GM12878 (cell line): ENCODE data around the gene PHC3. TPM values are rescaled to one million over a fixed set of nuclear protein-coding genes. Genes with fewer than 3 reads are reported as not detected.

ENCODE experiments used
- ATAC-seq: fragments of 200-7000 bp; cut with Tn5 transposase; 3 replicates; pipeline ENCODE4 v1.9.1; 2020; ENCODE audit warnings: mild to moderate bottlenecking, moderate library complexity
- BruUV-seq: library from RNA; stranded (reverse); fragments of 400-500 nt; replicated peaks from 2 replicates; lab custom pipeline; 2021; lab: Mats Ljungman, UMichigan
- CTCF ChIA-PET: fragments of 300-600 bp; sonication (Branson Sonifier 250); formaldehyde crosslinking; extraction: SDS; loops from one replicate; lab custom pipeline; 2021; ENCODE audit warnings: inconsistent platforms; lab: Yijun Ruan, JAX
- POLR2A ChIA-PET: fragments of 350-600 bp; formaldehyde crosslinking; extraction: SDS; loops from one replicate; lab custom pipeline; 2021; ENCODE audit warnings: inconsistent platforms; lab: Charles Lee
- RAD21 ChIA-PET: fragments of 300-600 bp; sonication (Branson Sonifier 250); formaldehyde crosslinking; loops from one replicate; lab custom pipeline; 2023; ENCODE audit warnings: antibody characterized with exemption; ENCODE audit not compliant: unreplicated experiment; lab: Charles Lee
- SMC1A ChIA-PET: fragments of 300-600 bp; sonication (Branson Sonifier 250); formaldehyde crosslinking; loops from one replicate; lab custom pipeline; 2023; ENCODE audit not compliant: unreplicated experiment, uncharacterized antibody; lab: Charles Lee
- DNase-seq: peaks from one replicate; pipeline ENCODE4 v3.0.0-alpha.2; 2011; ENCODE audit warnings: low read depth, low spot score
- FAIRE-seq: peaks from 3 replicates; lab custom pipeline; 2011; peaks lifted over from hg19 to GRCh38; lab: Jason Lieb, UNC
- H2AFZ ChIP-seq: 2 replicates; pipeline ENCODE4 v1.6.0; 2011; ENCODE audit warnings: low read depth, low read length, control low read depth; ENCODE audit not compliant: control insufficient read depth
- H3K27ac ChIP-seq: 2 replicates; pipeline ENCODE4 v1.5.1; 2011; ENCODE audit warnings: control low read depth; ENCODE audit not compliant: control insufficient read depth, insufficient read depth
- H3K27me3 ChIP-seq, 2 experiments: replicated peaks in 1 of 2; 2 replicates each; pipeline versions ENCODE4 v1.6.0 to v1.6.1; 2011; ENCODE audit warnings: low read length in 1 of 2; ENCODE audit not compliant: control insufficient read depth in 2 of 2, insufficient read depth in 2 of 2
- H3K36me3 ChIP-seq, 2 experiments: 2 replicates each; pipeline ENCODE4 v1.5.1; 2011; ENCODE audit warnings: low read length in 1 of 2; ENCODE audit not compliant: control insufficient read depth in 2 of 2, insufficient read depth in 2 of 2
- H3K4me1 ChIP-seq: 2 replicates; pipeline ENCODE4 v1.6.1; 2011; ENCODE audit warnings: mild to moderate bottlenecking, low read length, moderate library complexity, mixed read lengths; ENCODE audit not compliant: control insufficient read depth, insufficient read depth
- H3K4me2 ChIP-seq: 2 replicates; pipeline ENCODE4 v1.6.0; 2011; ENCODE audit warnings: control low read depth; ENCODE audit not compliant: control insufficient read depth, insufficient read depth
- H3K4me3 ChIP-seq: fragments of 200-600 bp; sonication (generic); 2 replicates; pipeline ENCODE4 v1.5.1; 2016
- H3K79me2 ChIP-seq: 2 replicates; pipeline ENCODE4 v1.6.0; 2011; ENCODE audit warnings: low read length; ENCODE audit not compliant: control insufficient read depth, insufficient read depth
- H3K9ac ChIP-seq: 2 replicates; pipeline ENCODE4 v1.8.0; 2011; ENCODE audit warnings: low read length, control low read depth, mixed read lengths; ENCODE audit not compliant: control insufficient read depth, insufficient read depth
- H3K9me3 ChIP-seq: replicated peaks from 3 replicates; pipeline ENCODE4 v1.5.1; 2011; ENCODE audit warnings: mild to moderate bottlenecking, low read length; ENCODE audit not compliant: control insufficient read depth, insufficient read depth
- H4K20me1 ChIP-seq: 2 replicates; pipeline ENCODE4 v1.6.0; 2011; ENCODE audit not compliant: control insufficient read depth, insufficient read depth
- BACH1 ChIP-seq: fragments of 450-650 bp; IDR thresholded peaks from 2 replicates; pipeline ENCODE4 v1.6.1; 2017; ENCODE audit warnings: mild to moderate bottlenecking, borderline replicate concordance
- DPF2 ChIP-seq: fragments of 450-650 bp; IDR thresholded peaks from 2 replicates; pipeline ENCODE4 v1.6.1; 2017; ENCODE audit warnings: mild to moderate bottlenecking
- EED ChIP-seq: sonication (generic); IDR thresholded peaks from 2 replicates; pipeline ENCODE4 v1.6.1; 2016; ENCODE audit warnings: antibody characterized with exemption, low read depth
- IKZF1 ChIP-seq: fragments of 450-650 bp; conservative IDR thresholded peaks from 2 replicates; pipeline ENCODE4 v1.6.1; 2017; ENCODE audit warnings: antibody characterized with exemption, mild to moderate bottlenecking
- KLF5 ChIP-seq: fragments of 450-650 bp; IDR thresholded peaks from 2 replicates; pipeline ENCODE4 v1.6.1; 2014; ENCODE audit warnings: mild to moderate bottlenecking; ENCODE audit not compliant: partially characterized antibody
- MEF2B ChIP-seq: fragments of 450-650 bp; IDR thresholded peaks from 2 replicates; pipeline ENCODE4 v1.6.1; 2018; ENCODE audit warnings: mild to moderate bottlenecking, moderate library complexity; ENCODE audit not compliant: partially characterized antibody, poor library complexity, severe bottlenecking
- NFIC ChIP-seq: IDR thresholded peaks from 2 replicates; pipeline ENCODE4 v1.6.1; 2012; ENCODE audit warnings: low read depth, mild to moderate bottlenecking, inconsistent platforms, low read length, moderate library complexity
- NRF1 ChIP-seq: conservative IDR thresholded peaks from 2 replicates; pipeline ENCODE4 v1.6.1; 2011; ENCODE audit warnings: mild to moderate bottlenecking, low read depth, low read length, improper control_type of control experiment
- POLR2AphosphoS2 ChIP-seq: IDR thresholded peaks from 2 replicates; pipeline ENCODE4 v1.6.1; 2011; ENCODE audit warnings: low read depth, mild to moderate bottlenecking, low read length, improper control_type of control experiment, moderate library complexity
- POLR2AphosphoS5 ChIP-seq: IDR thresholded peaks from 2 replicates; pipeline ENCODE4 v1.6.1; 2011; ENCODE audit warnings: mild to moderate bottlenecking, low read length, inconsistent platforms
- RAD51 ChIP-seq: fragments of 450-650 bp; IDR thresholded peaks from 2 replicates; pipeline ENCODE4 v1.6.1; 2016; ENCODE audit warnings: moderate library complexity, mild to moderate bottlenecking, inconsistent platforms
- RUNX3 ChIP-seq: IDR thresholded peaks from 2 replicates; pipeline ENCODE4 v1.6.1; 2012; ENCODE audit warnings: low read length, inconsistent platforms
- SMARCA5 ChIP-seq: fragments of 450-650 bp; IDR thresholded peaks from 2 replicates; pipeline ENCODE4 v1.6.1; 2017; ENCODE audit warnings: mild to moderate bottlenecking
- SP1 ChIP-seq: IDR thresholded peaks from one replicate; pipeline ENCODE4 v1.6.1; 2011; ENCODE audit warnings: low read depth, low read length
- SRF ChIP-seq, 2 experiments: IDR thresholded peaks; 2 replicates each; pipeline ENCODE4 v1.6.1; 2011; ENCODE audit warnings: low read depth in 2 of 2, low read length in 2 of 2, mild to moderate bottlenecking in 1 of 2, moderate library complexity in 1 of 2
- SUZ12 ChIP-seq: fragments of 200-600 bp; sonication (generic); IDR thresholded peaks from one replicate; pipeline ENCODE4 v1.6.1; 2018; ENCODE audit warnings: antibody characterized with exemption, mild to moderate bottlenecking; ENCODE audit not compliant: unreplicated experiment
- ZNF622 ChIP-seq: fragments of 450-650 bp; IDR thresholded peaks from 2 replicates; pipeline ENCODE4 v1.6.1; 2017; ENCODE audit warnings: mild to moderate bottlenecking, inconsistent platforms
- WGBS: methylation state at CpG from one replicate; pipeline ENCODE4 v1.1.6; 2016; ENCODE audit warnings: low lambda C conversion rate; ENCODE audit not compliant: insufficient replicate concordance, insufficient coverage; ENCODE audit errors: missing lambda C conversion rate; 5-methylcytosine and 5-hydroxymethylcytosine counted together
- in situ Hi-C: fragments of 300-500 bp; cut with MboI; formaldehyde crosslinking; loops from 9 replicates; pipeline ENCODE4 v1.14.3; 2018; ENCODE audit warnings: mixed read lengths
- intact Hi-C: fragments of 100-400 bp; cut with micrococcal nuclease; formaldehyde crosslinking; loops from one replicate; pipeline ENCODE4 v1.14.2; 2022; ENCODE audit not compliant: unreplicated experiment
- polyA plus RNA-seq, 11 experiments: library from polyadenylated mRNA; depleted of rRNA in 4 of 11; unstranded in 6 of 11; stranded (reverse) in 5 of 11; fragments of >200 nt; fragmentation: Nextera tagmentation in 4 of 11; fragmentation: Illumina TruSeq in 1 of 11; extraction: Ambion mirVana in 4 of 11; extraction: Trizol in 1 of 11; gene quantifications; 1 replicate in 1 of 11; 2 replicates in 10 of 11; pipeline versions ENCODE4 v1.2.1 to v1.2.3, GENCODE V29; 2011 to 2016; ENCODE audit warnings: inconsistent platforms in 2 of 11, missing spikeins in 2 of 11, low read depth in 1 of 11
- total RNA-seq, 4 experiments: library from RNA; depleted of rRNA in 3 of 4; stranded (reverse); fragments of >200 nt in 3 of 4; fragmentation: Illumina TruSeq in 1 of 4; extraction: Trizol in 1 of 4; gene quantifications; 2 replicates each; pipeline versions ENCODE4 v1.2.1 to v1.2.3, GENCODE V29; 2013 to 2021
- TF ChIP-seq, protein P1 (sequence below), 3 experiments: IDR thresholded peaks in 2 of 3; conservative IDR thresholded peaks in 1 of 3; 2 replicates each; pipeline ENCODE4 v1.5.1; 2011; ENCODE audit warnings: low read depth in 3 of 3, low read length in 3 of 3, mild to moderate bottlenecking in 3 of 3, control low read depth in 2 of 3, moderate library complexity in 2 of 3, inconsistent platforms in 1 of 3, mixed read lengths in 1 of 3; ENCODE audit not compliant: control insufficient read depth in 2 of 3, insufficient read depth in 1 of 3; ENCODE audit errors: extremely low read depth in 1 of 3
- TF ChIP-seq, protein P2 (sequence below): IDR thresholded peaks from 2 replicates; pipeline ENCODE4 v1.6.1; 2012; ENCODE audit warnings: low read depth, low read length, improper control_type of control experiment
- TF ChIP-seq, protein P3 (sequence below): IDR thresholded peaks from 2 replicates; pipeline ENCODE4 v1.6.1; 2012; ENCODE audit warnings: low read depth, low read length, improper control_type of control experiment

The PHC3 gene
- total and polyA plus RNA-seq, 10 of the 15 experiments (the other 5 are each of a cell fraction or from before 2014, with no cell fraction given) = 3.3 to 62.3 (median 22.1) TPM

DNA sequence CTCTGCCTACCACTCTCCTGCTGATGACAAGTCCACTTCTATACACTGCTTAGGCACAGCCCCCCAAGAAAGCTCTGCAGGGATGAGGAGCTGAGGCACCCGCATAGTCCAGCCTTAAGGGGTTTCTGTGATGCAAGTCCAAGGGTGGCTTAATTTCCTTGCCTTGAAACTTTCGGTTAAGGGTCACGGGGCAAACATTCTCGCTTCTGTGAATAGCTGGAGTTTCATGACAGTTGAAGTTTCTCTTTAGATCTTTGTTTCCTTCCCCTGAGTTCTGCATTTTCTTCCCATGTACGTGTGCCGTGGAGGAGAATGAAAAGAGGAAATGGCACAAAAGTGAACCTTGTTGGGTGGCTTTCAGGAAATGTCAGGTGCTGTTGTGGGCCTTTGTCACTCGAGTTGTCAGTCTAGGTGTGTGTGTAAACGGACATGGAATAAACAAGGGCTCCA, 136.7 kb downstream of the PHC3 start:
- Histone ChIP-seq H3K79me2 (peaks cover 72% of the 10 kb centered on the region), H2AFZ (no peak overlapping the region)
- FAIRE-seq = peak; percentile 66
- TF ChIP-seq SMARCA5 (0 out of 2 replicates have a peak, but pooled peaks have one; percentile 16), EED (peak; percentile 97), RAD51 (peak; percentile 45), SUZ12 (no peak), SP1 (peak; percentile 65), ZNF622 (no peak), POLR2AphosphoS5 (no peak; the same call in 1 of the 2 replicates), NFIC (peak; percentile 92), KLF5 (no peak), BACH1 (peak; percentile 74; the same call in 1 of the 2 replicates), RUNX3 (peak; percentile 86), IKZF1 (peak; percentile 92), MEF2B (peak; percentile 55), SRF (IDR thresholded peaks at IDR 0.05; ENCODE audit: low read depth in 2 of 2, low read length in 2 of 2) (0 out of 4 replicates have a peak, but pooled peaks of 1 of the 2 experiments have one; percentile 36), POLR2AphosphoS2 (no peak), DPF2 (peak; percentile 78), NRF1 (no peak)
- TF ChIP-seq, protein P1, sequence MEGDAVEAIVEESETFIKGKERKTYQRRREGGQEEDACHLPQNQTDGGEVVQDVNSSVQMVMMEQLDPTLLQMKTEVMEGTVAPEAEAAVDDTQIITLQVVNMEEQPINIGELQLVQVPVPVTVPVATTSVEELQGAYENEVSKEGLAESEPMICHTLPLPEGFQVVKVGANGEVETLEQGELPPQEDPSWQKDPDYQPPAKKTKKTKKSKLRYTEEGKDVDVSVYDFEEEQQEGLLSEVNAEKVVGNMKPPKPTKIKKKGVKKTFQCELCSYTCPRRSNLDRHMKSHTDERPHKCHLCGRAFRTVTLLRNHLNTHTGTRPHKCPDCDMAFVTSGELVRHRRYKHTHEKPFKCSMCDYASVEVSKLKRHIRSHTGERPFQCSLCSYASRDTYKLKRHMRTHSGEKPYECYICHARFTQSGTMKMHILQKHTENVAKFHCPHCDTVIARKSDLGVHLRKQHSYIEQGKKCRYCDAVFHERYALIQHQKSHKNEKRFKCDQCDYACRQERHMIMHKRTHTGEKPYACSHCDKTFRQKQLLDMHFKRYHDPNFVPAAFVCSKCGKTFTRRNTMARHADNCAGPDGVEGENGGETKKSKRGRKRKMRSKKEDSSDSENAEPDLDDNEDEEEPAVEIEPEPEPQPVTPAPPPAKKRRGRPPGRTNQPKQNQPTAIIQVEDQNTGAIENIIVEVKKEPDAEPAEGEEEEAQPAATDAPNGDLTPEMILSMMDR (IDR thresholded peaks at IDR 0.05 in 2 of 3, conservative IDR thresholded peaks at IDR 0.05 in 1 of 3; ENCODE audit: control insufficient read depth in 2 of 3, extremely low read depth in 1 of 3, insufficient read depth in 1 of 3, low read depth in 3 of 3, low read length in 3 of 3) = no peak
- TF ChIP-seq, protein P2, sequence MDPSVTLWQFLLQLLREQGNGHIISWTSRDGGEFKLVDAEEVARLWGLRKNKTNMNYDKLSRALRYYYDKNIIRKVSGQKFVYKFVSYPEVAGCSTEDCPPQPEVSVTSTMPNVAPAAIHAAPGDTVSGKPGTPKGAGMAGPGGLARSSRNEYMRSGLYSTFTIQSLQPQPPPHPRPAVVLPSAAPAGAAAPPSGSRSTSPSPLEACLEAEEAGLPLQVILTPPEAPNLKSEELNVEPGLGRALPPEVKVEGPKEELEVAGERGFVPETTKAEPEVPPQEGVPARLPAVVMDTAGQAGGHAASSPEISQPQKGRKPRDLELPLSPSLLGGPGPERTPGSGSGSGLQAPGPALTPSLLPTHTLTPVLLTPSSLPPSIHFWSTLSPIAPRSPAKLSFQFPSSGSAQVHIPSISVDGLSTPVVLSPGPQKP = peak; percentile 19; the same call in 1 of the 2 replicates
- TF ChIP-seq, protein P3, sequence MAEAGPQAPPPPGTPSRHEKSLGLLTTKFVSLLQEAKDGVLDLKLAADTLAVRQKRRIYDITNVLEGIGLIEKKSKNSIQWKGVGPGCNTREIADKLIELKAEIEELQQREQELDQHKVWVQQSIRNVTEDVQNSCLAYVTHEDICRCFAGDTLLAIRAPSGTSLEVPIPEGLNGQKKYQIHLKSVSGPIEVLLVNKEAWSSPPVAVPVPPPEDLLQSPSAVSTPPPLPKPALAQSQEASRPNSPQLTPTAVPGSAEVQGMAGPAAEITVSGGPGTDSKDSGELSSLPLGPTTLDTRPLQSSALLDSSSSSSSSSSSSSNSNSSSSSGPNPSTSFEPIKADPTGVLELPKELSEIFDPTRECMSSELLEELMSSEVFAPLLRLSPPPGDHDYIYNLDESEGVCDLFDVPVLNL = no peak

More for the DNA sequence above, 136.7 kb downstream of the PHC3 start:
- H4K20me1 ChIP-seq = no peaks in the 10 kb centered on the region
- BruUV-seq = no TSS peak
- peaks cover 43% of the 10 kb centered on the region for H3K4me1 ChIP-seq
- H3K9me3 ChIP-seq = no peaks in the 10 kb centered on the region
- H3K27me3 ChIP-seq = peaks cover 0 to 4% of the 10 kb centered on the region in 2 experiments; a peak in 2 of 4 replicates
- CTCF ChIA-PET = interaction anchor here (0.9 to 1.6 kb wide), 6 partner anchors 9 to 285 kb away, joined by 3 to 6 read pairs (median 4); no protein-coding TSS in a partner anchor
- DNase-seq = peak; percentile 91
- SMC1A ChIA-PET = interaction anchor here (0.5 to 2.4 kb wide), 7 partner anchors 9 to 112 kb away, joined by 3 to 9 read pairs (median 4); partner anchors contain the start of gene SEC62
- peaks cover 0 to 17% of the 10 kb centered on the region in 2 experiments; a peak in 1 of 4 replicates for H3K36me3 ChIP-seq
- POLR2A ChIA-PET = no interaction called here
- peak; percentile 77 for ATAC-seq
- RAD21 ChIA-PET = interaction anchor here (1.1 kb wide), 1 partner anchor 9 kb away, joined by 6 read pairs; no protein-coding TSS in a partner anchor
- peak overlapping the region; percentile 53; the same call in 1 of the 2 replicates for H3K4me3 ChIP-seq
- H3K9ac ChIP-seq = peak overlapping the region; percentile 66
- in situ Hi-C loops (loop anchor here (25.0 kb wide), 1 partner anchor 908 kb away; no protein-coding TSS in a partner anchor), intact Hi-C loops (no loop called here)
- WGBS = under 1% methylated on average over 8 of the region's 8 CpGs
- peak overlapping the region; percentile 62 for H3K4me2 ChIP-seq
- peak overlapping the region; percentile 95 for H3K27ac ChIP-seq
